Measurements from ENCODE around the gene STOML2. TPM values are rescaled to one million over a fixed set of nuclear protein-coding genes. Genes with fewer than 3 reads are reported as not detected.

STOML2 gene
- total RNA-seq, 4 donors from 2014 or later = 77.6 to 108 (median 89.9) TPM

- ATAC-seq (ENCODE audit: low FRiP score) (peak; percentile 75), DNase-seq (ENCODE audit: low spot score) (peak; percentile 88)
- TF ChIP-seq, protein P1, sequence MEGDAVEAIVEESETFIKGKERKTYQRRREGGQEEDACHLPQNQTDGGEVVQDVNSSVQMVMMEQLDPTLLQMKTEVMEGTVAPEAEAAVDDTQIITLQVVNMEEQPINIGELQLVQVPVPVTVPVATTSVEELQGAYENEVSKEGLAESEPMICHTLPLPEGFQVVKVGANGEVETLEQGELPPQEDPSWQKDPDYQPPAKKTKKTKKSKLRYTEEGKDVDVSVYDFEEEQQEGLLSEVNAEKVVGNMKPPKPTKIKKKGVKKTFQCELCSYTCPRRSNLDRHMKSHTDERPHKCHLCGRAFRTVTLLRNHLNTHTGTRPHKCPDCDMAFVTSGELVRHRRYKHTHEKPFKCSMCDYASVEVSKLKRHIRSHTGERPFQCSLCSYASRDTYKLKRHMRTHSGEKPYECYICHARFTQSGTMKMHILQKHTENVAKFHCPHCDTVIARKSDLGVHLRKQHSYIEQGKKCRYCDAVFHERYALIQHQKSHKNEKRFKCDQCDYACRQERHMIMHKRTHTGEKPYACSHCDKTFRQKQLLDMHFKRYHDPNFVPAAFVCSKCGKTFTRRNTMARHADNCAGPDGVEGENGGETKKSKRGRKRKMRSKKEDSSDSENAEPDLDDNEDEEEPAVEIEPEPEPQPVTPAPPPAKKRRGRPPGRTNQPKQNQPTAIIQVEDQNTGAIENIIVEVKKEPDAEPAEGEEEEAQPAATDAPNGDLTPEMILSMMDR (IDR thresholded peaks at IDR 0.05) = no peak
These were observed 8.3 kb upstream of the STOML2 start for GRCh38 chr9:35111001-35111933.

- TF ChIP-seq, protein P1 (IDR thresholded peaks at IDR 0.05) = no peak
- DNase-seq (ENCODE audit: low spot score) = no peak
- peak; percentile 20 for ATAC-seq (ENCODE audit: low FRiP score)
These were observed 7.4 kb upstream of the STOML2 start for GRCh38 chr9:35110327-35110761.

GRCh38 chr9:35108946-35109575 is 6.1 kb upstream of the STOML2 start:
- ATAC-seq (ENCODE audit: low FRiP score) (no peak), DNase-seq (ENCODE audit: low spot score) (no peak)
- TF ChIP-seq, protein P1 (IDR thresholded peaks at IDR 0.05) = no peak

GRCh38 chr9:35108461-35108860 is 5.5 kb upstream of the STOML2 start:
- ATAC-seq (ENCODE audit: low FRiP score) (no peak), DNase-seq (ENCODE audit: low spot score) (no peak)
- TF ChIP-seq, protein P1 (IDR thresholded peaks at IDR 0.05) = no peak

DNA sequence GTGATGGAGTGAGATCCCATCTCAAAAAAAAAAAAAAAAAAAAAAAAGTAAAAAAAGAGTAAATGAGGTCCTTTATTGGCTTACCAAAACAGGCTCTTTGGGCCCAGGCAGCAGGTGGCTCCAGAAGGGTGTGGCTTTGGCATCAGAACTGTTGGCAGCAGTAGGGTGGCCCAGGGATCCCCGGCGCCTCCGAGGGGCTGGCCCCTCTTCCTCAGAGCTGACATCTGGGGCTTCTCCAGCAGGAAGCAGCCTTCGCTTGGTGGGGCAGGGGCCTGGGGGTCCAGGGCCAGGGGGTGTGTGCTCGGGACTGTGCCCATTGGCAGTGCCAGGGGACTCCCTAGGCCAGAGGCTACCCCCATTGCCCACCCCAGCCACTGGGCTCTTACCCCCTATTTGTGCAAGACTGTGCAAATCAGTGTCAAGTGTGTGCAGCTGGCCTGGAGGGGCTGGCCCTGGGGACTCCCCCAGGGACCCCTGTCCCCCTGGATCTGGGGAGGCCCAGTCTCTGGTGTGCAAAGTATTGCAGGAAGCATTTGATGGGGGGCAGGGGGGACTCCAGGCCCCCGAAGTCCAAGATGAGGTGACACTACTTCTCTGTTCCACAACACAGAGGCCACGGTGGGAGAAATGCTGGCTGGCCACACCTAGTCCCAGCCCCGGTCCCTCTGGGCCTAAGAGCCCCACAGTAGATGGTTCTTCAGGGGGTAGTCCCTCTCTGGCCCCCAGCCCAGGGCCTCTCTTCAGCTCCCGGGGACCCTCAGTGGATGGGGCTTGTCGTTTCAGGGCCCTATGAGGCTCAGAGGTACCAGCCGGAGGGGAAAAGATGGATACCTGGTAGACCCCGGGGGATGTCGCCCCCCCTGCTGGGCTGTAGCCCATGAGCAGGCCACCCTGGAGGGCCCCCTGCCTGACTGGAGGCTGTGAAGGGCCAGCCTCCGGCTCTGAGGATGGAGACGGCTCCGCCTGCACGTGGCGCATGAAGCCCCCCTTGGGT is 4.7 kb upstream of the STOML2 start:
- TF ChIP-seq, protein P1 (IDR thresholded peaks at IDR 0.05) = no peak
- DNase-seq (ENCODE audit: low spot score) = no peak
- no peak for ATAC-seq (ENCODE audit: low FRiP score)

DNA sequence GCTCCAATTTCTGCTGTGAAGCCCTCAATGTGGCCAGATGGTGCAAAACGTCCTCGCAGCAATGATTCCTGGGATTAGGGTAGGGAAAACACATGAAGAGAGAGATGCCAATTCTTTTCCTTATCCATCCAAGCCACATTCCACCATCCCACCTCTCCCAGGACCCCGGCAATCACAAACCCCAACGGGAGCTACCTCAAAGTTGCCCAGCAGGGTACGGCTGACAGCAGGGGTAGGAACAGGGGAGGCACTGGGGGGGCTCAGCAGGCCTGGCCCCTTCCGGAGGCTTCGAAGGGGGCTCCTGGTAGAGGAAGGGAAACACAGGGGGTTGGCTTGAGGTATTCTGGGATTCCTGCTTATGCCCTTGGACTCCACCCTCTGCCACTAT is 3.4 kb upstream of the STOML2 start:
- no peak for ATAC-seq (ENCODE audit: low FRiP score)
- TF ChIP-seq, protein P1 (IDR thresholded peaks at IDR 0.05) = no peak

More for the DNA sequence above, 3.4 kb upstream of the STOML2 start:
- no peak for DNase-seq (ENCODE audit: low spot score)

Measured in omental fat pad (tissue), 4 donors.